HepG2 (cell line): ENCODE results near the gene FMNL2.

Experiments used
- EZH2 ChIP-seq: conservative IDR thresholded peaks from 2 replicates; pipeline ENCODE4 v1.6.1; 2012; ENCODE audit warnings: mild to moderate bottlenecking, low read depth, low read length, moderate library complexity
- KLF9 ChIP-seq: IDR thresholded peaks from 2 replicates; pipeline ENCODE4 v1.6.1; 2016; ENCODE audit warnings: low read depth
- ZNF17 ChIP-seq: sonication (generic); formaldehyde crosslinking; IDR thresholded peaks from 2 replicates; pipeline ENCODE4 v1.5.0; 2020; ENCODE audit warnings: mild to moderate bottlenecking, missing genetic modification reagents
- ZNF224 ChIP-seq: sonication (generic); formaldehyde crosslinking; IDR thresholded peaks from 2 replicates; pipeline ENCODE4 v1.5.0; 2020; ENCODE audit warnings: mild to moderate bottlenecking, missing genetic modification reagents
- ZNF839 ChIP-seq: sonication (generic); formaldehyde crosslinking; IDR thresholded peaks from 2 replicates; pipeline ENCODE4 v1.4.0; 2020; ENCODE audit warnings: missing genetic modification reagents, mild to moderate bottlenecking, borderline replicate concordance
- TF ChIP-seq, protein P1 (sequence below): sonication (generic); formaldehyde crosslinking; IDR thresholded peaks from 2 replicates; pipeline ENCODE4 v1.4.0; 2020; ENCODE audit warnings: low read depth, mild to moderate bottlenecking, missing genetic modification reagents
- TF ChIP-seq, protein P2 (sequence below): sonication (generic); formaldehyde crosslinking; IDR thresholded peaks from 2 replicates; pipeline ENCODE4 v1.9.0; 2021; ENCODE audit warnings: missing genetic modification reagents, borderline replicate concordance
- TF ChIP-seq, protein P3 (sequence below): sonication (generic); formaldehyde crosslinking; IDR thresholded peaks from 2 replicates; pipeline ENCODE4 v1.5.0; 2020; ENCODE audit warnings: mild to moderate bottlenecking, missing genetic modification reagents, moderate library complexity

GRCh38 chr2:152370783-152371182 is 35.8 kb downstream of the FMNL2 start:
- TF ChIP-seq ZNF224 (CRISPR knock-in tag), result no peak
- no peak for TF ChIP-seq KLF9 (CRISPR knock-in tag)
- TF ChIP-seq, protein P1, sequence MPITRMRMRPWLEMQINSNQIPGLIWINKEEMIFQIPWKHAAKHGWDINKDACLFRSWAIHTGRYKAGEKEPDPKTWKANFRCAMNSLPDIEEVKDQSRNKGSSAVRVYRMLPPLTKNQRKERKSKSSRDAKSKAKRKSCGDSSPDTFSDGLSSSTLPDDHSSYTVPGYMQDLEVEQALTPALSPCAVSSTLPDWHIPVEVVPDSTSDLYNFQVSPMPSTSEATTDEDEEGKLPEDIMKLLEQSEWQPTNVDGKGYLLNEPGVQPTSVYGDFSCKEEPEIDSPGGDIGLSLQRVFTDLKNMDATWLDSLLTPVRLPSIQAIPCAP (CRISPR knock-in tag), result no peak
- TF ChIP-seq, protein P2, sequence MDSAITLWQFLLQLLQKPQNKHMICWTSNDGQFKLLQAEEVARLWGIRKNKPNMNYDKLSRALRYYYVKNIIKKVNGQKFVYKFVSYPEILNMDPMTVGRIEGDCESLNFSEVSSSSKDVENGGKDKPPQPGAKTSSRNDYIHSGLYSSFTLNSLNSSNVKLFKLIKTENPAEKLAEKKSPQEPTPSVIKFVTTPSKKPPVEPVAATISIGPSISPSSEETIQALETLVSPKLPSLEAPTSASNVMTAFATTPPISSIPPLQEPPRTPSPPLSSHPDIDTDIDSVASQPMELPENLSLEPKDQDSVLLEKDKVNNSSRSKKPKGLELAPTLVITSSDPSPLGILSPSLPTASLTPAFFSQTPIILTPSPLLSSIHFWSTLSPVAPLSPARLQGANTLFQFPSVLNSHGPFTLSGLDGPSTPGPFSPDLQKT (CRISPR knock-in tag), result no peak
- no peak for TF ChIP-seq ZNF17 (CRISPR knock-in tag)
- TF ChIP-seq ZNF839, result no peak
- no peak for TF ChIP-seq EZH2
- TF ChIP-seq, protein P3, sequence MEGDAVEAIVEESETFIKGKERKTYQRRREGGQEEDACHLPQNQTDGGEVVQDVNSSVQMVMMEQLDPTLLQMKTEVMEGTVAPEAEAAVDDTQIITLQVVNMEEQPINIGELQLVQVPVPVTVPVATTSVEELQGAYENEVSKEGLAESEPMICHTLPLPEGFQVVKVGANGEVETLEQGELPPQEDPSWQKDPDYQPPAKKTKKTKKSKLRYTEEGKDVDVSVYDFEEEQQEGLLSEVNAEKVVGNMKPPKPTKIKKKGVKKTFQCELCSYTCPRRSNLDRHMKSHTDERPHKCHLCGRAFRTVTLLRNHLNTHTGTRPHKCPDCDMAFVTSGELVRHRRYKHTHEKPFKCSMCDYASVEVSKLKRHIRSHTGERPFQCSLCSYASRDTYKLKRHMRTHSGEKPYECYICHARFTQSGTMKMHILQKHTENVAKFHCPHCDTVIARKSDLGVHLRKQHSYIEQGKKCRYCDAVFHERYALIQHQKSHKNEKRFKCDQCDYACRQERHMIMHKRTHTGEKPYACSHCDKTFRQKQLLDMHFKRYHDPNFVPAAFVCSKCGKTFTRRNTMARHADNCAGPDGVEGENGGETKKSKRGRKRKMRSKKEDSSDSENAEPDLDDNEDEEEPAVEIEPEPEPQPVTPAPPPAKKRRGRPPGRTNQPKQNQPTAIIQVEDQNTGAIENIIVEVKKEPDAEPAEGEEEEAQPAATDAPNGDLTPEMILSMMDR, result no peak
